SKM-1 (cell line): ENCODE data around the gene CENPV.
"Not testable (repeated sequence)": the region's sequence is repeated elsewhere in the genome, so short reads cannot be mapped to it uniquely, and the experiment has no call there.

Source experiments
- DNase-seq: peaks from one replicate; lab custom pipeline; 2025; ENCODE audit not compliant: unreplicated experiment; lab: John Stamatoyannopoulos, UW

Gene CENPV

GRCh38 chr17:16314859-16315258, 38.4 kb downstream of the CENPV start:
- DNase-seq: no peak

- no peak for DNase-seq
Measured at GRCh38 chr17:16314189-16314588, 39.1 kb downstream of the CENPV start.

GRCh38 chr17:16313139-16314090, 39.9 kb downstream of the CENPV start:
- no peak for DNase-seq

- not testable (repeated sequence) for DNase-seq
Measured at GRCh38 chr17:16312061-16312460, 41.2 kb downstream of the CENPV start.

GRCh38 chr17:16306211-16306610, 47.1 kb downstream of the CENPV start:
- no peak for DNase-seq

- DNase-seq: peak; percentile 40
Measured at GRCh38 chr17:16304830-16305229, 48.4 kb downstream of the CENPV start.

- DNase-seq: no peak
Measured at GRCh38 chr17:16302856-16303255, 50.4 kb downstream of the CENPV start.

GRCh38 chr17:16301963-16302855, 51.1 kb downstream of the CENPV start:
- DNase-seq: no peak

GRCh38 chr17:16300554-16300953, 52.7 kb downstream of the CENPV start:
- DNase-seq: no peak

GRCh38 chr17:16298140-16298662, 55.1 kb downstream of the CENPV start:
- no peak for DNase-seq

- no peak for DNase-seq
Measured at GRCh38 chr17:16297367-16298139, 55.7 kb downstream of the CENPV start.

- DNase-seq: not testable (repeated sequence)
Measured at GRCh38 chr17:16296072-16296471, 57.2 kb downstream of the CENPV start.

GRCh38 chr17:16294560-16294959, 58.7 kb downstream of the CENPV start:
- no peak for DNase-seq

- DNase-seq: no peak
Measured at GRCh38 chr17:16293931-16294330, 59.3 kb downstream of the CENPV start.
